OCI-LY7 (cell line): Measurements from ENCODE around the gene DDX52. TPM values are rescaled to one million over a fixed set of nuclear protein-coding genes. Genes with fewer than 3 reads are reported as not detected.

ENCODE experiments used
- BruUV-seq: library from RNA; stranded (reverse); fragments of 400-500 nt; replicated peaks from 2 replicates; lab custom pipeline; 2021; lab: Mats Ljungman, UMichigan
- CTCF ChIA-PET: fragments of 300-600 bp; sonication (Branson Sonifier 250); formaldehyde crosslinking; loops from one replicate; lab custom pipeline; 2022; ENCODE audit warnings: antibody characterized with exemption; ENCODE audit not compliant: unreplicated experiment; lab: Charles Lee
- POLR2A ChIA-PET: fragments of 300-600 bp; sonication (Branson Sonifier 250); formaldehyde crosslinking; loops from one replicate; lab custom pipeline; 2022; ENCODE audit warnings: antibody characterized with exemption; lab: Charles Lee
- DNase-seq: peaks from one replicate; pipeline ENCODE4 v3.0.0-alpha.2; 2015; ENCODE audit warnings: low spot score
- H2AFZ ChIP-seq: fragments of 200-600 bp; sonication (generic), shearing (Covaris generic); 2 replicates; pipeline ENCODE4 v1.6.1; 2014; ENCODE audit warnings: mild to moderate bottlenecking, antibody characterized with exemption, low read length, moderate library complexity
- H3K27ac ChIP-seq: fragments of 200-600 bp; sonication (generic); 2 replicates; pipeline ENCODE4 v1.5.1; 2014; ENCODE audit warnings: mixed run types, low read depth, mild to moderate bottlenecking, moderate library complexity, low read length, inconsistent platforms; ENCODE audit not compliant: poor library complexity, severe bottlenecking
- H3K36me3 ChIP-seq: fragments of 200-600 bp; sonication (generic); 2 replicates; pipeline ENCODE4 v1.6.1; 2014; ENCODE audit warnings: mild to moderate bottlenecking, antibody characterized with exemption, low read length, moderate library complexity, mixed read lengths; ENCODE audit not compliant: insufficient read depth
- H3K4me1 ChIP-seq: fragments of 200-600 bp; sonication (generic); 2 replicates; pipeline ENCODE4 v1.5.1; 2014; ENCODE audit warnings: mild to moderate bottlenecking, low read length; ENCODE audit not compliant: insufficient read depth, poor library complexity, severe bottlenecking
- H3K4me2 ChIP-seq: fragments of 200-600 bp; sonication (generic); 2 replicates; pipeline ENCODE4 v1.6.1; 2014; ENCODE audit warnings: mild to moderate bottlenecking, low read length
- H3K4me3 ChIP-seq: fragments of 200-600 bp; sonication (generic); 2 replicates; pipeline ENCODE4 v1.5.1; 2014; ENCODE audit warnings: mild to moderate bottlenecking, low read depth, low read length; ENCODE audit not compliant: poor library complexity, severe bottlenecking
- H3K79me2 ChIP-seq: fragments of 200-600 bp; sonication (generic); 2 replicates; pipeline ENCODE4 v1.6.1; 2016; ENCODE audit warnings: low read depth, mild to moderate bottlenecking, low read length, moderate library complexity, mixed read lengths; ENCODE audit not compliant: insufficient read depth
- H3K9me2 ChIP-seq: fragments of 200-600 bp; sonication (generic); 2 replicates; pipeline ENCODE4 v1.6.1; 2016; ENCODE audit warnings: mild to moderate bottlenecking, low read length, mixed read lengths; ENCODE audit not compliant: insufficient read depth
- H3K9me3 ChIP-seq: fragments of 200-600 bp; sonication (generic); 2 replicates; pipeline ENCODE4 v1.6.1; 2014; ENCODE audit warnings: mild to moderate bottlenecking, mixed run types, low read length, mixed read lengths
- H4K20me1 ChIP-seq: fragments of 200-600 bp; sonication (generic); 2 replicates; pipeline ENCODE4 v1.6.1; 2014; ENCODE audit warnings: mild to moderate bottlenecking, antibody characterized with exemption, low read length, moderate library complexity, mixed read lengths; ENCODE audit not compliant: insufficient read depth
- EZH2phosphoT487 ChIP-seq: fragments of 200-600 bp; sonication (generic); IDR thresholded peaks from 2 replicates; pipeline ENCODE4 v1.6.1; 2018; ENCODE audit warnings: low read depth, borderline replicate concordance, mild to moderate bottlenecking, mixed run types, antibody characterized with exemption, low read length, moderate library complexity, mixed read lengths
- intact Hi-C: fragments of 100-400 bp; cut with micrococcal nuclease; formaldehyde crosslinking; loops from one replicate; pipeline ENCODE4 v1.10.0; 2022; ENCODE audit not compliant: unreplicated experiment
- total RNA-seq, 2 experiments: library from RNA; depleted of rRNA in 1 of 2; stranded (reverse); fragments of >200 nt in 1 of 2; shearing (Covaris generic) in 1 of 2; gene quantifications; 2 replicates each; pipeline ENCODE4 v1.2.3, GENCODE V29; 2014 to 2022
- TF ChIP-seq, protein P1 (sequence below): fragments of 200-600 bp; sonication (generic); conservative IDR thresholded peaks from 2 replicates; pipeline ENCODE4 v1.5.1; 2014; ENCODE audit warnings: mild to moderate bottlenecking, antibody characterized with exemption, low read length, moderate library complexity, mixed read lengths

DDX52 gene
- total RNA-seq, 2 experiments from 2014 or later = 18.1 to 35.2 TPM

DNA sequence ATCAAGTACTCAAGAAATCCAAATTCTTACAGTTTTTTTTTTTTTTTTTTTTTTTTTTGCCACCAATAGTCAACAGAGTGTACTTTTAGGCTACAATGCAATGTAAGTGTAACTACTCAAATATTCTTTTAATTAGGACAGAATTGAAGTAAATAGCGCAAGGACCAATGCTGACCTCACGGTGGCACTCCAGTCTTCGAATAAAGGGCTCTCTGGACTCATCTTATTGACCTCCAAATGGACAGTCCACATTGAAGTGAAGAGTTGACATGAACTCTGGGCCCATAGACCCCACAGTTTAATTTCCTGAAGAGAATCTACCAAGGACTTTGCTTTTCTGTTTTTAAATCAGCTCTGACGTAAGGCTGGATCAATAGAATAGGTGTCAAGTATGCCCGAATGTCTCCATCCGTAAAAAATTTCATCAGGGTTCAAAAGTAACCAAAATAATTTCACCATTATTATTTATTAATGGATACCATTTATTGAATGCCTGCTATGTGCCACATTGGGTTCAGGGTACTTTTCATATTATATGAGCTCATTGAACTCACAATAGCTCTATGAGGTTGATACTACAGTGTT, 7.3 kb upstream of the DDX52 start:
- no peak overlapping the region for H2AFZ ChIP-seq
- ChIA-PET POLR2A (no interaction called here), CTCF (no interaction called here)
- H3K36me3 ChIP-seq = no peaks in the 10 kb centered on the region
- DNase-seq = peak; percentile 10
- H3K27ac ChIP-seq = no peak overlapping the region
- H4K20me1 ChIP-seq = no peaks in the 10 kb centered on the region
- no peaks in the 10 kb centered on the region for H3K9me2 ChIP-seq
- no peaks in the 10 kb centered on the region for H3K4me1 ChIP-seq
- intact Hi-C loops = no loop called here
- H3K9me3 ChIP-seq = no peaks in the 10 kb centered on the region
- H3K4me3 ChIP-seq = no peak overlapping the region
- H3K4me2 ChIP-seq = no peak overlapping the region
- no peaks in the 10 kb centered on the region for H3K79me2 ChIP-seq
- no TSS peak for BruUV-seq
- TF ChIP-seq, protein P1, sequence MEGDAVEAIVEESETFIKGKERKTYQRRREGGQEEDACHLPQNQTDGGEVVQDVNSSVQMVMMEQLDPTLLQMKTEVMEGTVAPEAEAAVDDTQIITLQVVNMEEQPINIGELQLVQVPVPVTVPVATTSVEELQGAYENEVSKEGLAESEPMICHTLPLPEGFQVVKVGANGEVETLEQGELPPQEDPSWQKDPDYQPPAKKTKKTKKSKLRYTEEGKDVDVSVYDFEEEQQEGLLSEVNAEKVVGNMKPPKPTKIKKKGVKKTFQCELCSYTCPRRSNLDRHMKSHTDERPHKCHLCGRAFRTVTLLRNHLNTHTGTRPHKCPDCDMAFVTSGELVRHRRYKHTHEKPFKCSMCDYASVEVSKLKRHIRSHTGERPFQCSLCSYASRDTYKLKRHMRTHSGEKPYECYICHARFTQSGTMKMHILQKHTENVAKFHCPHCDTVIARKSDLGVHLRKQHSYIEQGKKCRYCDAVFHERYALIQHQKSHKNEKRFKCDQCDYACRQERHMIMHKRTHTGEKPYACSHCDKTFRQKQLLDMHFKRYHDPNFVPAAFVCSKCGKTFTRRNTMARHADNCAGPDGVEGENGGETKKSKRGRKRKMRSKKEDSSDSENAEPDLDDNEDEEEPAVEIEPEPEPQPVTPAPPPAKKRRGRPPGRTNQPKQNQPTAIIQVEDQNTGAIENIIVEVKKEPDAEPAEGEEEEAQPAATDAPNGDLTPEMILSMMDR = peak; percentile 60
- no peak for TF ChIP-seq EZH2phosphoT487

DNA sequence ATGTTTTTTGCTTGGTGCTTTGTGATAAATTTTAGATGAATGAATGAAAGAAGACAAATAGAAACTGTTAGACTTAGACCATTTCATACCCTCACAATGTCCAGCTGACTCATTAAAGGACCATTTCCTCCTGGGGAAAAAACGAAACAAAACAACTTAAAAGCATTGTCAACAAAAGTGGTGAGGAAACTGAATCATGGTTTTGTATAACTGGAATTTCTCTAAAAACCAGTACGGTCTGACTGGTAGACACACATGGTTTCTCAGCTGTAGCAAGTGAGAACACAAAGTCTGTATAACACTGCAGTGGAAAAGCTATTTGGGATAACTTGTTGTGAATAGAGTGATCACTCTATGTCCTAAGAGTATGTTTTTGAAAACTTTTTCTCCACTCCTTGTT, 5.3 kb upstream of the DDX52 start:
- no peak for DNase-seq
- BruUV-seq = no TSS peak
- no peak overlapping the region for H3K4me2 ChIP-seq
- CTCF ChIA-PET = interaction anchor here (1.1 kb wide), 1 partner anchor 168 kb away, joined by 3 read pairs; no protein-coding TSS in a partner anchor
- H3K27ac ChIP-seq = no peak overlapping the region
- H3K9me3 ChIP-seq = no peaks in the 10 kb centered on the region
- H3K36me3 ChIP-seq = no peaks in the 10 kb centered on the region
- H2AFZ ChIP-seq = no peak overlapping the region
- no peaks in the 10 kb centered on the region for H3K79me2 ChIP-seq
- intact Hi-C loops = no loop called here
- H4K20me1 ChIP-seq = no peaks in the 10 kb centered on the region
- H3K4me1 ChIP-seq = peaks cover 5% of the 10 kb centered on the region
- H3K4me3 ChIP-seq = no peak overlapping the region
- no peak for TF ChIP-seq EZH2phosphoT487
- TF ChIP-seq, protein P1 = no peak
- POLR2A ChIA-PET = no interaction called here
- H3K9me2 ChIP-seq = no peaks in the 10 kb centered on the region

DNA sequence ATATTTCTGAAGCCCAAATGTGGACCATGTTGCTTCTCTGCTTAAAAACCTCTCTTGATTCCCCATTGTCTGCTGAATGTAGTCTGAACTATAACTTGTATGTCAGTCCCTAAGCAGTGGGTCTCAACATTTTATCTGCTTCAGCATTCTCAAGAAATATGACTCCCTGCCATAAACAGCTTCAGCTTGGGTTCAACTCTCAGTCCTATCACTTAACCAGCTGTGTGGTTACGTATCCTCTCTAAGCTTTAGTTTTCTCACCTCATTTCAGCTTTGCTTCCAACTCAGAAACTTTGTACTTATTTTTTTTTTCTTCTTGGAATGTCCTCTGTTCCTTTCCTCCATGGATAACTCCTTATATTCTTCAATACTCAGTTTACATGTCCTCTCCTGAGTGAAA, 4.6 kb upstream of the DDX52 start:
- no TSS peak for BruUV-seq
- no peak overlapping the region for H3K27ac ChIP-seq
- no peak for TF ChIP-seq EZH2phosphoT487
- TF ChIP-seq, protein P1 = no peak
- no peaks in the 10 kb centered on the region for H4K20me1 ChIP-seq
- peaks cover 4% of the 10 kb centered on the region for H3K79me2 ChIP-seq
- no peak overlapping the region for H2AFZ ChIP-seq
- H3K4me3 ChIP-seq = no peak overlapping the region
- 0 out of 2 replicates have a peak, but pooled peaks cover 3% of the 10 kb centered on the region for H3K36me3 ChIP-seq
- no peak overlapping the region for H3K4me2 ChIP-seq
- H3K9me2 ChIP-seq = no peaks in the 10 kb centered on the region
- peaks cover 5% of the 10 kb centered on the region for H3K4me1 ChIP-seq
- POLR2A ChIA-PET = interaction anchor here (0.6 kb wide), 1 partner anchor 151 kb away, joined by 4 read pairs; no protein-coding TSS in a partner anchor
- H3K9me3 ChIP-seq = no peaks in the 10 kb centered on the region
- CTCF ChIA-PET = interaction anchor here (1.1 kb wide), 1 partner anchor 168 kb away, joined by 3 read pairs; no protein-coding TSS in a partner anchor
- no peak for DNase-seq
- intact Hi-C loops = no loop called here
